Epithelial cell of proximal tubule (primary cell): ENCODE measurements around the gene CFHR4. TPM values are rescaled to one million over a fixed set of nuclear protein-coding genes. Genes with fewer than 3 reads are reported as not detected.
"Not testable (repeated sequence)": the region's sequence is repeated elsewhere in the genome, so short reads cannot be mapped to it uniquely, and the experiment has no call there.

Experiments used
- DNase-seq: peaks from one replicate; pipeline ENCODE4 v3.0.0-alpha.2; 2011; ENCODE audit warnings: low read depth
- H3K4me3 ChIP-seq: 2 replicates; pipeline ENCODE4 v1.5.1; 2011; ENCODE audit warnings: low read depth, mild to moderate bottlenecking, low read length
- CTCF ChIP-seq: conservative IDR thresholded peaks from 2 replicates; pipeline ENCODE4 v1.5.1; 2012; ENCODE audit warnings: low read depth, mild to moderate bottlenecking, low read length
- total RNA-seq: library from RNA; depleted of rRNA; stranded (reverse); fragments of >200 nt; gene quantifications from 2 replicates; pipeline ENCODE4 v1.2.3, GENCODE V29; 2015

Gene CFHR4
- total RNA-seq, 1 donor from 2014 or later, result not detected

GRCh38 chr1:196866974-196867373 is 20.9 kb upstream of the CFHR4 start:
- TF ChIP-seq CTCF, result no peak
- no peak for DNase-seq
- no peak overlapping the region for H3K4me3 ChIP-seq

GRCh38 chr1:196873385-196873784 is 14.5 kb upstream of the CFHR4 start:
- no peak overlapping the region for H3K4me3 ChIP-seq
- TF ChIP-seq CTCF, result no peak
- no peak for DNase-seq

GRCh38 chr1:196875935-196876334 is 11.9 kb upstream of the CFHR4 start:
- DNase-seq, result no peak
- TF ChIP-seq CTCF, result no peak
- H3K4me3 ChIP-seq, result no peak overlapping the region

GRCh38 chr1:196877964-196878363 is 9.9 kb upstream of the CFHR4 start:
- no peak for TF ChIP-seq CTCF
- no peak for DNase-seq
- peak overlapping the region; percentile 28 for H3K4me3 ChIP-seq

GRCh38 chr1:196886560-196886959 is 1.3 kb upstream of the CFHR4 start:
- not testable (repeated sequence) for DNase-seq, H3K4me3 ChIP-seq

- no peak for DNase-seq
- no peak overlapping the region for H3K4me3 ChIP-seq
- TF ChIP-seq CTCF, result no peak
These were observed 2.8 kb downstream of the CFHR4 start for GRCh38 chr1:196890668-196891067.

- no peak for TF ChIP-seq CTCF
- DNase-seq, result no peak
- H3K4me3 ChIP-seq, result no peak overlapping the region
These were observed 3.4 kb downstream of the CFHR4 start for GRCh38 chr1:196891251-196891650.

GRCh38 chr1:196896355-196896754 is 8.5 kb downstream of the CFHR4 start:
- no peak overlapping the region for H3K4me3 ChIP-seq
- no peak for DNase-seq
- TF ChIP-seq CTCF, result no peak
